ENCODE data around the gene TOR1A.
A peak's percentile ranks its signal among the peaks of the same experiment; 100 is the strongest.
"Not testable (repeated sequence)": the region's sequence is repeated elsewhere in the genome, so short reads cannot be mapped to it uniquely, and the experiment has no call there.

The TOR1A gene

DNA sequence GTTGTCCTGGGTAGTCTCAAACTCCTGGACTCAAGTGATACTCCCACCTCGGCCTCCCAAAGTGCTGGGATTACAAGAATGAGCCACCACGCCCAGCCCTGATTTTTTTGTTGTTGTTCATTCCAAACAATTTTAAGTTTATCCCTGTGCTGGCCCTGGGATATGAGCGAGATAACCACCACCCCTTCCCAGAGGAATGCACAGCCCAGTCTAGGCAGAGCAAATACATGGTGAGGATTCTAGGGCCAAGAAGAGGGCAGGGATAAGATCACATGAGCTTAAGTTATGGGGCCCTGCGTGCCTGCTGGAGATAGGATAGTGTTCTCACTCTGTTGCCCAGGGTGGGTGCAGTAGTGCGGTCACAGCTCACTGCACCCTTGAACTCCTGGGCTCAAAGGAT lies 42.0 kb downstream of the TOR1A start:
- no peak for DNase-seq

- DNase-seq = no peak
Observed at GRCh38 chr9:129781131-129781530, 42.8 kb downstream of the TOR1A start.

DNA sequence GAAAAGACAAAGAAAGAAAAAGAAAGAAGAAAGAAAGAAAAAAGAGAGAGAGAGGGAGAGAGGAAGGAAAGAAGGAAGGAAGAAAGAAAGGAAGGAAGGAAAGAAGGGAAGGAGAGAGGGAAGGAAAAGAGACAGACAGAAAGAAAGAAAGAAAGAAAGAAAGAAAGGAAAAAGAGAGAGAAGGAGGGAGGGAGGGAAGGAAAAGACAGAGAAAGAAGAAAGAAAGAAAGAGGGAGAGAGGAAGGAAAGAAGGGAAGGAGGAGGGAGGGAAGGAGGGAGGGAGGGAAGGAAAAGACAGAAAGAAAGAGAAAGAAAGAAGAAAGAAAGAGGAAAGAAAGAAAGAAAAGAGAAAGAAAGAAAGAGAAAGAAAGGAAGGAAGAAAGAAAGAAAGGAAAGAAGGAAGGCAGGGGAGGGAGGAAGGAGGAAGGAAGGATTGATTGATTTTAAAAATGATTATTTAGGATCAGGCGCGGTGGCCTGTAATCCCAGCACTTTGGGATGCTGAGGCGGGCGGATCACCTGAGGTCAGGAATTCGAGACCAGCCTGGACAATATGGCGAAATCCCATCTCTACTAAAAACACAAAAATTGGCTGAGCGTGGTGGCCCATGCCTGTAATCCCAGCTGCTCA lies 44.3 kb downstream of the TOR1A start:
- DNase-seq = no peak

GRCh38 chr9:129778469-129778868 lies 45.5 kb downstream of the TOR1A start:
- no peak for DNase-seq

- no peak for DNase-seq
Observed at GRCh38 chr9:129777769-129778130, 46.2 kb downstream of the TOR1A start.

GRCh38 chr9:129776938-129777768 lies 46.8 kb downstream of the TOR1A start:
- DNase-seq = peak in 8 of 14 donors; percentile 3 to 82 (median 29)

DNA sequence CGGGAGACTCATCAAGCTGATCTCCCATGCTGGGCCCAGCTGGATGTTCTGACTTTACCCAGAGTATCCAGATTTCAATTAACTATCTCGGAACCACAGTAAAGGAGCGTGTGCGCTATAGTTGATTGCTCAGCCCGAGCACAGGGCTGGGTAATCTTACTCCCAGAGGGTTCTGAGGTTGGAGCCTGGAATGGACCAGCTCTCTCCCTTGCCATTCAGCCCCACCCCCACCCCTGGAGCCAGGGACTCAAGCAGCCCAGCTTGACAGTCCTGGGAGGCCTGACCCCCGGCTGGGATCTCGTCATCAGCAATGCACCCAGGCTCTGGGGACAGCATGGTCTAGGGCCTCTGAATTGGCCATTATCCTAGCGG lies 47.4 kb downstream of the TOR1A start:
- DNase-seq = no peak

DNA sequence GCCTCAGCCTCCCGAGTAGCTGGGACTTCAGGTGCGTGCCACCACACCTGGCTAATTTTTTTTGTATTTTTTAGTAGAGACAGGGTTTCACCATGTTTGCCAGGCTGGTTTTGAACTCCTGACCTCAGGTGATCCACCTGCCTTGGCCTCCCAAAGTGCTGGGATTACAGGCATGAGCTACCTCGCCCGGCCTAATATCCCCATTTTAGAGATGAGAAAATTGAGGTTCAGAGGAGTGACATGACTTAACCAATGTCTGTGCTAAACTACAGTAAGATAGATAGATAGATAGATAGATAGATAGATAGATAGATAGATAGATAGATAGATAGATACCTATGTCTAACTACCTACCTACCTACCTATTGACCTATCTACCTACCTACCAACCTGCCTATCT lies 47.8 kb downstream of the TOR1A start:
- not testable (repeated sequence) for DNase-seq

- no peak for DNase-seq
Observed at GRCh38 chr9:129775448-129775798, 48.5 kb downstream of the TOR1A start.

DNA sequence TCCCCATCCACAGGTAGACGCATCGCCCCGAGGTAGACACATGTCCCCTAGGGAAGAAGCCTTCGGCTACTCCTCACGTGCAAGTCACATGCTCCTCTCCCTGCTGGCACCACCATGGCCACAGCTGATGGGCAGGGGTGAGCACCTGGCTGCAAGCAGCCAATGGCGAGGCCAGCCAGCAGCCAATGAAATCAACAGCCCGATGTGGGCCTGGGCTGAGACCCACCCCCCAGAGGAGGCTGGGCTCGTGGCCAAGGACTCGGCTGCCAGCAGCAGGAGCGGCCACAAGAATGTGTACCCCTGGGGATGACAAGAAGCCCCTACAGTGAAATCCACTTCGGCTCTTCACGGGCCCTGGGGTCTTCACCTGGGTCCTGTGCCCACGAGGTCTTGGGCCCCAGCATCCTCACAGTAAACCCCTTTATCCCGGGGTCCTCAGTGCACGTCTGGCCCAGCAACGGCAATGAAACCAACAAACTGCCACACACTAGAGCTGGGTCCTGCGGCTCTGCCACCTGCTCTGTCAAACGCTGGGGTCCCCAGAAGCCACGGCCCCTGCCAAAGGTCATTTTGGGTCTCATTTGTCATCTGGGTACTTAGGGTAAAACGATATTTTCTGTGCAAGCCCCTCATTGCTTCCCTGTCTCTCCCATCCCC lies 49.0 kb downstream of the TOR1A start:
- no peak for DNase-seq

DNA sequence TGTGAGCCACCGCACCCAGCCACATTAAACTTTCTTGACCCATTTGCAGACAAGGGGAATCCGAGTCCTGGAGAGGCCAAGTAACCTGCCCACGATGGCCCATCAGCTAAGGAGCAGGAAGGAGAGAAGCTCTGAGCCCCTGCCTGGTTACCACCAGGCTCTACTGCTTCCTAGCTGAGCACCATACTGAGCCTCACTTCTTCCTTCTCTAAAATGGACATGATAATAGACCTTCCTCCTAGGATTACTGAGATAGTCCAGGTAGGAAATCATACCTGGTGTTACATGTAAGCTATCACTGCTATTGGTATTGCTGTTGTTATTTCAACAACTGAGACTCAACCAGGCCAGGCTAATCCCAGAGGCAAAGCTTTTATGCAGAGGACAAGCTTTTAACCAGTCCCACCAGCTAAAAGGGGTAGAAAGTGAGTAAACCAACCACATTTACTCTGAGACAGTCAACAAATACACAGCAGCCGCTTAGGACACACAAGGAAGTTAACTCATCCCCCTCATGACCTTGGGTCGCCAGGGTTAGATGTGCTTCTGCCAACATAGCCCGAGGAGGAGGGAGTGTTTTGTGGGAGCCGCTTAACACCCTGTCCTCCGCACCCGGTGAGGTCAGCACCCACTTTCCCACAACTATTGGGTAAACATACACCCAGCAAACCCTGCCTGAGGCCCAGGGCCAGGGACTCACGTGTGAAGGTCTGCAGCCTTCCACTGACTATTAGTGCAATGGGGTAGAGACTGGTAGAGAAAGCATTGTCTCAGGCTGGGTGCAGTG lies 50.5 kb downstream of the TOR1A start:
- DNase-seq = no peak

DNA sequence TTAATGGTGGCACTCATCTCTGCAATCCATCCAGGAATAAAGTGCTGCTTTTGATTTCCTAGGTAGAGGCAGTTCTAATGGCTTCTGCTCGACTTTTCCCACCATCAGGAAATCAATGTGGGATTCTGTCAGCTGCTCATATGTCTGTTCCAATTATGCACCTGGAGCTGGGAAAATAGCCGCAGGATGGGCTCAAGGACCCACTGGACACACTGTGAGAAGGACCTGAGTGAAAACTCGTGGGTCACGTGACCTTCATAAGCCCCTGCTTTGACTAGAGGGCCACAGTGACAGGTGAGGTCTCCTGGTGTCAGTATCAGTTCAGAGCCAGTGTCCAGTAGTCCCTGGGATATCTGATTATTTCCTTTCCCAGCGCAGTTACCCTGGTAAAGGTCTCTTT lies 53.2 kb downstream of the TOR1A start:
- no peak for DNase-seq

GRCh38 chr9:129769669-129770068 lies 54.3 kb downstream of the TOR1A start:
- no peak for DNase-seq

- no peak for DNase-seq
Observed at GRCh38 chr9:129768486-129768885, 55.5 kb downstream of the TOR1A start.

DNA sequence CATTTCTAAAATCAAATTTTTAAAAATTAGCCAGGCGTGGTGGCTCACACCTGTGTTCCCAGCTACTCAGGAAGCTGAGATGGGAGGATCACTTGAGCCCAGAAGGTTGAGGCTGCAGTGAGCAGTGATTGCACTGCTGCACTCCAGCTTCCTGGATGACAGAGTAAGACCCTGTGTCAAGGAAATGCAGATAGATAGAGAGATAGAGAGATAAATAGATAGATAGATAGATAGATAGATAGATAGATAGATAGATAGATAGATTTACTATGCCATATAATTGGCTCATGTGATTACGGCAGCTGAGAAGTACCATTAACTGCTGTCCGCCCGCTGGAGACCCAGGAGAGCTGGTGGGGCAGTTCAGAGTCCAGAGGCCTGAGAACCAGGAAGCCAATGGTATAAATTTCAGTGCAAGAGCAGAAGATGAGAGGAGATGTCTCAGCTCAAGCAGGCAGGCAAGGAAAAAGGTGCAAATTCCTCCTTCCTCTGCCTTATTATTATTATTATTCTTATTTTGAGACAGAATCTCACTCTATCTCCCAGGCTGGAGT lies 58.1 kb downstream of the TOR1A start:
- DNase-seq = no peak

DNA sequence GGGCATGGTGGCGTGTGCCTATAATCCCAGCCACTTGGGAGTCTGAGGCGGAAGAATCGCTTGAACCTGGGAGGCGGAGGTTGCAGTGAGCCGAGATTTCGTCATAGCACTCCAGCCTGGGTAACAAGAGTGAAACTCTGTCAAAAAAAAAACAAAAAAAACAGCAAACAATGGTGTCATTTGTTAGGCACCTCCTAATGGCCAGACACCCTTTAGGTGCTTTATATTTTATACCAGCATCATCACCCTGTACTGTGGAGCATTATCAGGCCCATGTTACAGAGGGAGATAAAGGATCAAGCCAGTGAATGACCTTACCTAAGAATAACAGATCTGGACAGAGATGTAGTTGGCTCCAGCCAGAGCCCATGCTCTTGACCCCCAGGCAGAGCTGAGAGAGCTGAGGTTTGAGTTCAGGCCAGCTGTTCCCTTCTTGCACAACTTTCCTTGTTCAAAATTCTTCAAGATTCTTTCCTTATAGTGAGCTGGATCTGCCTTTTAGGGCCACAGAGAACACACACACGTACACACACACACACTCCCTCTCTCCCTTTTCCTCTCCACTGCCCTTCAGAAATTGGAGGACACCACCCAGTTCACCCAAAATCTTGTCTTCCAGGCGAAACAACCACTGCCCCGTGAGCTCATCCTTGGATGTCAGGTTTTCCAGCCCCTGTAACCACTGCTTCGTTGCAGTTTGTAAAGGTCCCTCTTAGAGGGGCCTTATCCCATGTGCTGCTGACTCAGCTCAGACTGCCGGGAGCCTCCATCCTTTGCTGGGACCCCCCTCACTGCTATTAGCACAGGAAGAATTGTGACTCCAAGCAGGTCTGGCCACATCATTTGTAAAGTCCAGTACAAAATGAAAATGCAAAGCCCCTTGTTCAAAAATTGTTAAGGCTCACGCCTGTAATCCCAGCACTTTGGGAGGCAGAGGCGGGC lies 60.7 kb downstream of the TOR1A start:
- DNase-seq = no peak

All from C1 segment of cervical spinal cord (tissue), 14 donors.